GM19455 (cell line): ENCODE measurements around the gene GATAD2B.
A peak's percentile ranks its signal among the peaks of the same experiment; 100 is the strongest.

Source experiments
- ATAC-seq: cut with Tn5 transposase; IDR thresholded peaks from one replicate; pipeline ENCODE4 v1.9.1; 2021; ENCODE audit not compliant: unreplicated experiment

GATAD2B gene

DNA sequence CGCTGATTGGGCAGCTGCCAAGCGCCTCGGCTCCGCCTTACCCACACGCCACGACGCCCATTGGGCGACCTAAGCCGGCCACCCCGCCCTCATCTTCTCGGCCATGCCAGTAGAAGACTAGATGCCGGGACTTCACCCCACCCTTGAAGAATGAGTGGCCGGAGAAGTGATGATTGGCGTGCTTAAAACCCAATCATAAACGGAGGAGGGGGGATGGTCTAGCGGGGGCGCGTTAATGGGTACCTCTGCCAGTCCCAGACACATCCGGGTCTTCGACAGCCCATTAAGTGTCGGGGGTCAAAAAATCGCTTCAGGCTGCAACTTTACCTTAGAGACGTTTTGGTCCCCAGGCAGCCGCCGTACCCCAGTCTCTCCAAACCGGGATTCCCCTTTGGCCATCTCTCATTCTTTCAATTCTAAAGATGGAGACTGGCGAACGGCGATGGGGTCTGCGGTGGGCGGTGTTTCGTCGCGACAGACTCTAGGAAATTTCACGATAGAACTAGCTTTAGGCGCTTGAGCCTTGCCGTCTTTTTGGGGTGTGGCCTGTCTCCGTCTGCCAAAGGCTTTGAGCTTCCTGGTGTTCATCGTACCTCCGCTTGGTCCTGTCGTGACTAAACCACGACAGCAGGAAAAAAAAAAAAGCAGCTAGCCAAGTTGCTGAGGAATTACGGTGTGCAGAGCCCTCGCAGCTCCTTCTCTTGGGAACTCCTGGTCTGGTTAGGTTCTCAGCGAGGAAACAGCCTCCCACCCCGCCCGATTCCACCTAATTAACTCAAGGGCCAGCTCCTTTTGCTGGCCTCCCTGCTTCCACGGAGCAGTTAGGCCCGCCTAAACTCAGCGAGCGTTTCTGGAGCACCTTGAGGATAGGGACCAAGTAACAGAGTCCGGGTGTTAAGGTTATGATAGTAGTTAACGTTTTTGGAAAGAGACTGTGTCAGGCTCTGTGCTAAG lies at the start of gene GATAD2B:
Gene GATAD2B (minus strand): TSS at position 1 of the 954 bp plus-strand sequence. CDS start 94,625 bp downstream, outside the sequence.
- ATAC-seq, result peak; percentile 94

DNA sequence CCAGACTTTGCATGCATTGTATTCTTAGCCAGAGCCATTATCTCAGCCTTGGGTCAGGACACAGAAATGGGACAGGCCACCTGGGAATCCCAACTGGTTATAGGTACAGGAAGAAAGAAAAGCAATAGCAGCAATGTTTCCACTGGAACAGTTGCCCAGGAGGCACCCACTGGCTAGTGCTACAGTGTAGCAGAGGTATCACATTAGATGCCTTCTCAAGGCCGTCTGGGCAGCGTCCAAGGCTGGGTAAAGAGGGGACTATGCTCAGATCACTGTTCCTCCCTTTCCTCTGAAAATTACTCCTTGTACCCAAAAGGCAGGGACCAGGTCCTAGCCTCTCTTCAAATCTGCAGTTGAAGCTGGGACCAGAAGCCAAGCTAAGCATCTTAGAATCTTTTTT lies 47.6 kb upstream of the GATAD2B start:
- no peak for ATAC-seq

DNA sequence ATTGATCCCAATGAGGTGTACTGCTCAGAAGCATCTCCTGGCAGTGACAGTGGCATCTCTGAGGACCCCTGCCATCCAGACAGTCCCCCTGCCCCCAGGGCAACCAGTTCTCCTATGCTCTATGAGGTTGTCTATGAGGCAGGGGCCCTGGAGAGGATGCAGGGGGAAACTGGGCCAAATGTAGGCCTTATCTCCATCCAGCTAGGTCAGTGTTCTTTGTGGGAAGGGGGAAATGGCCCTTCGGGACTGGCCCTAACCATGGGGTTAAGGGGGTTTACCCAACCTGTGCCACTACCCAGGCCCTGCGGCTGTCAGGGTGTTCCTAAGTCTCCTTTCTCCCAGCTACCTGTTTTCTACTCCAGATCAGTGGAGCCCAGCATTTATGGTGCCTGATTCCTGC lies 46.2 kb upstream of the GATAD2B start:
- ATAC-seq, result no peak

DNA sequence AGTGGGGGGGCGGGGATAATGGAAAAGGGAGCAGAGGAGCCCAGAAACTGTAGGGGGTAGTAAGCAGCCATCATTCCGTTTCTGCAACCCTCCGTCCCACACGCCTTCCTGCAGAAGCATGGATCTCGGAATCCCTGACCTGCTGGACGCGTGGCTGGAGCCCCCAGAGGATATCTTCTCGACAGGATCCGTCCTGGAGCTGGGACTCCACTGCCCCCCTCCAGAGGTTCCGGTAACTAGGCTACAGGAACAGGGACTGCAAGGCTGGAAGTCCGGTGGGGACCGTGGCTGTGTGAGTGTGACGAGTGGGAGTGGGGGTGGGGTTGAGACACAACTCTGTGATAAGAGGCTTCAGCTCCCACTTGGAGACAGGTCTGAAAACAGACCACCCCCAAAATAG lies 45.6 kb upstream of the GATAD2B start:
- no peak for ATAC-seq

DNA sequence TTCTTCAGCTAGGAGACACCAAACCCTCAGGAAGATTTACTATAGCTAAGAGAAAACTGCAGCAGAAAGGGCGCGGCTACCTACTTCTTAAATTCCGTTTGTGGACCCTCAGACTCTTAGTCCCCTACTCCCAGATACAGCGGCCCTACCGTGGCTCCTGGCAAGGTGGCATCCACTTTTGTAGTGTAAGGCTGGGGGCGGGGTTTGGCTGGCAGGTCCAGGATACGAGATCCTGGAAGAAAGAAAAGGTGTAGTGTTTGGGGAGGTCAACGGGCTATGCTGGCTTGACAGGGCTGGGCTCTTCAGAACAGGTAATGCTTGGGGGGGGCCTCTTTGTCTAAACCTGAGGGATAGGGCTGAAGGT lies 45.2 kb upstream of the GATAD2B start:
- ATAC-seq, result no peak

DNA sequence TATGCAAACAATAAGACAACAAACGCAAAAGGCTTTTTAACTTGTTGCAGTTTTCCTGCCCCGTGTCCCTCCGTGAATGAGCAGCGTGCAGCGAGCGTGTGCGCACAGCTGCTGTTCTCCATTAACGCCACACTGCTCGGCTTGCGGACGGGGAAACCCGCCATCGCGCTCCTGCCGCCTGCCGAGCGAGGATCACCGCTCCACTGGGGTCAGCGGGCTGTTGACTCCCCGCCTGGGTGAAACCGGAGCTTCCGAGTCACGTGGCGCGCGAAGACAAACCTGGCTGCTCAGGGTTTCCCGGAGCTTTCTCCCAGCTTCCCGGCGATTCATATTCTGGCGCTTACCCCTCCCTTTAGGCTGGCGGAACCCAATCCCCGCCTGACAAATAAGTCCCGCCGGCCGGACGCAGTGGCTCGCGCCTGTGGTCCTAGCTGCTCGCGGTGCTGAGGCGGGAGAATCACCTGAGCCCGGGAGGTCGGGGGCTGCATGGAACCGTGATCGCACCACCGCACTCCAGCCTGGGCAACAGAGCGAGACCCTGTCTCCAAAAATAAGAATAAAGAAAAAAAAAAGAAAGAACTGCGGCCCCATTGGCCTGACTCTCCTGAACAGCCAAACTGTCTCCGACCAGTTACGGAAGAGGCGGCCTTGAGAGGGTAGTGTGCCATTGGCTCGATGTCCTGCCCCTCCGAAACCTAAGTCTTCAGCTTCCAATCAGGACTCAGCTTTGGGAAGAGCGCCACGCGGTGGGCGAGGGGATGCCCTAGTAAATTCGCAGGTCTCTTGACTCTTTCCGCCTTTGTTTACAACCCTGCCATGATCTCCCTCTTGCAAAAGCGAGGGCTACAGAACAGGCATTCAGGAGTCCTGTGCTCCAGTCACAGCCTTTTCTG lies 44.6 kb upstream of the GATAD2B start, which contains the start of gene CREB3L4:
Gene CREB3L4 (plus strand): TSS at position 796 of the 893 bp plus-strand sequence. CDS start 624 bp downstream, outside the sequence.
- ATAC-seq, result peak; percentile 73

DNA sequence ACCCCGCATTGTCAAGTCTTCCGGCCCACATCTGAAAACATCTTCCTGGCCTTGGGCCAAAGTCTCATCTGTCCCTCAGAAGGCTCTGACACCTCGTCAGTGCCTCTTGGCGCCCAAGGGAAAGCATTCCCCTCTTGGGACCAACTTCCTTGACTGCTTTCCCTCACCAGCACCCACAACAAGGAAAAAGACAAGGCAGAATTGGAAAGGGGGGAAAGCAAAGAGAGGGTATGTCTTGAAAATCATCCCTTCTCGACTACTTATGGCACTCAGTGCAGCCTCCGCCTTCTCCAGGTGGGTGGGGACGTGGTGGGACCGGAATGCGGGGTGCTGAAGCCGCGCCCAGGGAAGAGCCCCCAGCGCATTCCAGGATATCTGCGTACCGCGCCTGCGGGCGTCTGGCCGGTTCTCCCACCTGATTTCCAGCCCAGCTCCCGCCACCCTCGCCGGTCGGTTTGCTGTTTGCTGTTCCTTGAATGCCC lies 41.1 kb upstream of the GATAD2B start:
- no peak for ATAC-seq

DNA sequence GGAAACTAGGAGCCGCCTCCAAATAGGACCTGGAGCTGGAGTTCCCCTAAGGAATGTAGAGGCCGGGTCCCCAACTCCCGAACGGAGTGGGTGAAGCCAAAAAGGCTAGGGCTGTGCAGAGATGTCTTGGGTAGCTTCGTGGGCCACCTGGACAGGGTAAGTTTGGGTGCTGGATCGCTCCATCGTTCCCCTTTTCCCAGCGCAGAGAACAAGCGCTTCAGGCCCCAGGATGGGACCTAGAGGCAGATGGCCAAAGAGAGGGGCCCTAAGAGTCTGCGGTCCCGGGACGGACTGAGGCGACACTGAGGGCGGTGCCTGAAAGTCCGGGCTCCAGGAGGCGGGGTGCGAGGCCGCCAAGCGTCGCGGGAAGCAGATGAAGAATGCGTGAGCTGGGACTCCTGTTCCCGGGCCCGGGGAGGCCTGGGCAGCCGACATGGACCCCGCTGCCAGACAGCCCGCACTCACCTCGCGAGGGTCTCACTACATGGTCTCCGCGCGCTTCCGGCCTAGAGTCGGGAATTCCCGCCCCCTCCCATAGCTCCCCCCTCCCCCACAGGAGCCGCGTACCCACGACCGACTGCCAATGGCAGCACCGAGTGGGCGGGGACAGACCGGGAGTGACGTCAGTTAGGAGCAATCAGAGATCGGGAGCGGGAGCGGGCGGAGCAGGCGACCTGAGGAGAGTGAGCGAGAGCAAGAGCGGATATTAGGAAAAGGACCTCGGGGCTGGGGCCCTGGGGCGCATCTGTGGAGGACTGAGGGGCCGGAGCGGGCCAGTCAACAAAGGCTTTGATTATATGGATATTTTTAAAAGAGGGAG lies 40.5 kb upstream of the GATAD2B start, which contains the start of gene SLC39A1:
Gene SLC39A1 (minus strand): TSS at position 508 of the 820 bp plus-strand sequence. CDS start 822 bp downstream, outside the sequence.
- peak; percentile 46 for ATAC-seq

DNA sequence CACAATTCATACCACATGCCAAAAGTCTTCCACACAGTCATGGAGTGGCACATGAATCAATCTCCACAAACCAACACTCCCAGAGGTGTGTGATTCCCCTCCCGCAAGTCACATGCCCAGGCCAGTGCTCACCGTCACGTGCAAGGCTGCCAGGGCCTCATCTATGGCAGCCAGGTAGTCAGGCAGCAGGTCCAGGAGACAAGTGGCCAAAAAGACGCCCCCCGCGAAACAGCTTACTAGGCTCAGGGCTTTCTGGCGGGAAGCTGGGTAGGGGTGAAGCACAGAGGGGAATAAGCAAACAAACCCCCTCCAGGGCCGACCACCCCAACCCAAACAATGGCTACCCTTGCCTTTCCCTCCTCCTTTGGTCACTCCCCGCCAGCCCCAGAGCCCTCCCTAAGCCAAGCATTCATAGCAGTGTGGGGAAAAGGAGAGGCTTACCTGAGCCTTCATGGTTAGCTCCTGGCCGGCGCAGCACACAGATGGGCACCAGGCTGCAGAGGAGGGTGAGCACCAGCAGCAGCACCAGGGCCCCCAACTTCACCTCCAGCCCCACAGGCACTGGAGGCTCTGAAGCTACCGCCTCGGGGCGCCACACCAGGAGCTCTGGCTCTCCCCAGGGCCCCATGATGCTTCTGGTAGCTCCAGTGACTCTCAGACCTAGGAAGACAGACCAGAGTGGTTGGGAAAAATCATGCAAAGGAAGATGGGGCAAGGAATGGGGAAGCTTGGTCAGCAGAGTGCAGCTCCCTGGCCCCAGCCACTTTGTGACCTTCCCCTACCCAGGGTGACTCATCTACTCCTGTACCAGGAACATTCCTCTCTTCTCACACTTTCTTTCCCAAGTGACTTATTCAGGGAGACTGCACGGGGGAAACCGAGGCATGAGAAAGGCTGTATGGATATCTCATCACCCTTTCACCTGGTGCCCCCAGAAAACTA lies 39.6 kb upstream of the GATAD2B start:
- ATAC-seq, result no peak

DNA sequence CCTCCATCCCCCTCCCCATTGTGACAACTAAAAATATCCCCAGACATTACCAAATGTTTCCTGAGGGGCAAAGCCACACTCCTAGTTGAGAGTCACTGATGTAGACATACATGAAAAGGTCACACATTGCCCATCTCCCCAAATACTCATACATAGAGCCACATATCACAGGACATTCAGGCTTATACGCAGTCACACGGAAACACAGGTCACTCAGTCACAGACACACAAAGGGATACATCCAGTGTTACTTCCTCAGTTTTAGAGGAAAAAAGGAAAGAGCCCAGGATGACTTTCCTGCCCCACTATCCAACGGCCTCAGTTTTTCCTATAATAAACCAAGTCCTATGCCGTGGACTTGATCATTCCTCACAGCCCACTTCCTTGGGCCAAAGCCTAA lies 38.6 kb upstream of the GATAD2B start:
- no peak for ATAC-seq

DNA sequence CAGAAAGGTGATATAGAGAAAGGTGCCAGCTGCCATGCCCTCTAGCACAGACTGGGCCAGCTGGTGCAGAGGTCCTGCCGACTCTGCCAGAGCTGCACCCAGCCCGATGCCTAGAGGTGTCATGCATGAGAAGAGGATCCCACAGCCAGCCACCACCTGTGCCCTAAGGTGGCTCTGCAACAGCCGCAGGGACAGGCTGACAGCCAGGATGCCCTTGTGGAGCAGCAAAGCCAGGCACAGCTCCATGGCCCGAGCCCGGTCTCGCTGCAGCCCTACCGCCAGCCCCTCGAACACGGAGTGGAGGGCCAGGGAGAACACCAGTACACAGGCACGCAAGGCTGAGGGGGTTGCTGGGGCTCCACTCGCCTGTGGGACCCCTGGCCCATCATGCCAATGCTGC lies 37.4 kb upstream of the GATAD2B start:
- ATAC-seq, result no peak

DNA sequence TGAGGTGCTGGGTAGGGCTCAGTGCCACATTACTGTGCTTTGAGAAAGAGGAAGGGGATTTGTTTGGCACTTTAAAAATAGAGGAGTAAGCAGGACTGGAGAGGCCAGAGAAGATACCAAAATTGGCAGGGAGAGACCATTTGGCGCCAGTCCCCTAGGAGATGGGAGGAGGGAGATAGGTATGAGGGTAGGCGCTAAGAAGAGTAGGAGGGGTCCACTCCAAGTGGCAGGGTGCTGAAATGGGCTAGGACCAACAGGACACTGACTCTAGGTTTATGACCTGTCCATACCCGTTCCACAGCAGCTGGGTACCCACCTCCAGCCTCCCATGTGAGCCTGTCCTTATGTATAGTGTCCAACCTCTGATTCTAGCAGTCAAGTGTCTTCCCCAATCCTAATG lies 36.7 kb upstream of the GATAD2B start:
- no peak for ATAC-seq

DNA sequence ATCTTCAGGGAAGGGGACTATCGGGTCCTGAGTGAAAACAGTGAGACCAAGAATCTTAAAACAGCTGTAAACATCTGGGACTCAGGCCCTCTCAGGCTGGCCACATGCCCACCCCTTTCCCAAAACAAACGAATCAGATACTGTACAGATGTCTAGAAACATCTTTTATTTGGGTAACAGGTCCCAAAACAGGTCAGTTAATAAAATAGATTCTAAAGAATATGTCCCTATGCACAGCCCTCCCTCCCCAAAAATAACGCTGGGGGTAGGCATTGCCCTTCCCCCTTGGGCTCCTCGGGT lies 36.1 kb upstream of the GATAD2B start:
- no peak for ATAC-seq

DNA sequence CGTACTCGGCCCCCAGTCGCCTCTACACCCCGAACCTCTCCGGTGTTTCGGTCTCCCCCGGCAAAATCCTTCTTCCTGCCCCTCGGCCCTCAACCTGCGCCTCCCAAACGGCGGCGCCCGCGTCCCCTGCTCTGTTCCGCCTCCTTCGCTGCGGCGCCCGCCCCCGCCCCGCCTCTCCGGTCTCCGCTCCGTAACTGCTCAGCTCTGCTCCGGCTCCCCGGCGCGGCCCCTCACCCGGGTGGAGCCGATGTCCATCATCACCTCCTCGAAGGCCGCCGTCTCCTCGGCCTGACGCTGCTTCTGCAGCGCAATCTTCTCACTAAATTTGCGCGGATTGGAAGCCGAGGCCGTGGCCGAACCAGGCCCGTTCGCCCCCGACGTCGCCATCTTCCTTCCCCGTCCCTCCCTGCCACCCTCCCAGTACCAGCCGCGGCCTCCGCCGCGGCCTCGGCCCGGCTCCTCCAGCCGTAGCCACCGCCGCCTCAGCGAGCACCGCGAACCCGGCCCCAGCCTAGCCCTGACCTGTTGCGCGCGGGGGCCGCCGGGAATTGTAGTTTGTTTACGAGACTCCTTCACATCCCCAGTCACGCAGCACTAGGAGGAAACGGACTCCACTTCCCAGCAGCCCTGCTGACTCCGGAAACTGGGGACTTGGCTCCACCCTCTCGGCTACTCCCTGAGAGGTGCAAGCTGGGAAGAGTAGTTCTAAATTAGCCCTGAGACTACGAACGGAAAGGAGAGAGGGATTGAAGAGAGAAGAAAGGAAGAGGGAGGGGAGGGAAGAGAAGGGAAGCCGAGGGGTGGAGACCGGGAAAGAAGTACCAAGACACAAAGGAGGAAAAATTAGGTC lies 35.6 kb upstream of the GATAD2B start, which contains the start of gene CRTC2:
Gene CRTC2 (minus strand): TSS at position 502 of the 850 bp plus-strand sequence. CDS start 115 bp downstream, at position 387.
- ATAC-seq, result peak; percentile 69

DNA sequence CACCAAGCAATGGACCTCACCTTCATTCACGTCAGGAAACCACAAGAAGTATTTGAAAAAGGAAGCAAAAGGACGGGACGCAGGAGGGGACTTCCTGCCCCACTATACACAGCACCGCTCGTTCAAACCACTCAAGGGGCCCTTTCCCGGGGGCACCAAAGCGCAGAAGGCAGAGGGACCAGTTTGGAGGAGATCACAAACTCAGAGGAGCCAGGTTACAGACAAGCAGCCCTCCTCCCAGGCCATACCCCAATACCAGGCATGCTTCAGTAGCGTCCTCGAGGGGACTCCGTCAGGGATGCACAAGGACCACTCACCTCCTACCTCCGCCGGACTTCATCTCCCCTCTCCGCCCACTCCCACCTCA lies 35.0 kb upstream of the GATAD2B start:
- ATAC-seq, result peak; percentile 7

DNA sequence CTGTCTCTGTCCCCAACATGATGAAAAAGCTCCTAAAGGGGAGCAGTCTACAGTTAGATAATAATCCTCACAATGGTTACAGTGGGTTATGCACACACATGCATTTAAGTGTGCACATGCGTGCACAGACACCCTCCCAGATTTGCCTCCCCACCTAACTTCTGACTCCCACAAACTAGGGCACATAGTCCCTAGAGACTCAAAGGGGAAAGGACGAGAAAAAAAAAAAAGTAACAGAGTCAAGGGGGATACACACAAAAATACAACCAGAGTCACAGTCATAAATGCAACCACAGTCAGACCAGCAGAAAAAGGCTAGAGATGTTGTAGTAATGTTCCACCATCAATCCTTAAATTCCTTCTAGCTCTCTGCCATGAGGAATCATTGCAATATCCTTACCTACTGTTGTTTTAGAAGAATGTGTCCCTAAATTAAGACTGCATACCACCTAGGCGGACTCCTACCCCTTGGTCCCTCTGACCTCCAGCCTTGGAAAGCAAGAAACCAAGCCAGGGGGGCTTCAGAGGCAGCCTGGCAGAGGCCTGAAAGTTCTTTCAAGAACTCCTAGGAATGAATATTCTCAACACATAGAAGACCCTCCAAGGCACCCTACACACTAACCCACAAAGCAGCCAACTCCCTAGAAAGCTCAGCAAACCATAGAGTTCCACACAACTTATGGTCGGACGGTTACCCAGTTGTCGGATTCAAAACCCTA lies 34.4 kb upstream of the GATAD2B start:
- ATAC-seq, result no peak

DNA sequence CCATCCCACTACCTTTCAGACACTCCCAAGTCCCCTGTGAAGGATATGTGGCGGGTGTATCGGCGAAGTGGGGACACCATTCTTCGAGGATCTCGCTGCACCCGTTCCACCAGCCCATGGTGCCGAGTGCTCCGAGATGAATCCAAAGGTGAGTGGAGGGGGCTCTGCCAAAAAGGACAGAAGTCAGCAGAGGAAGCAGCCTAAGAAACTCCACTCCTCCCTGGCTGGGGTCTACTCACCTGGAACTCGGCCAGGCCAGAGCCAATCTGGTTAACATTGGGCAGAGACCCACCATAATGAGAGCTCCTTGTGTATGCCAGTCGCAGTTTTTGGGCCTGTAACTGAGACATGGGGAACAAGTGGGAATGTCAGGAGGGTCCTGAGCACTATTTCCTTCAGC lies 32.1 kb upstream of the GATAD2B start:
- no peak for ATAC-seq

DNA sequence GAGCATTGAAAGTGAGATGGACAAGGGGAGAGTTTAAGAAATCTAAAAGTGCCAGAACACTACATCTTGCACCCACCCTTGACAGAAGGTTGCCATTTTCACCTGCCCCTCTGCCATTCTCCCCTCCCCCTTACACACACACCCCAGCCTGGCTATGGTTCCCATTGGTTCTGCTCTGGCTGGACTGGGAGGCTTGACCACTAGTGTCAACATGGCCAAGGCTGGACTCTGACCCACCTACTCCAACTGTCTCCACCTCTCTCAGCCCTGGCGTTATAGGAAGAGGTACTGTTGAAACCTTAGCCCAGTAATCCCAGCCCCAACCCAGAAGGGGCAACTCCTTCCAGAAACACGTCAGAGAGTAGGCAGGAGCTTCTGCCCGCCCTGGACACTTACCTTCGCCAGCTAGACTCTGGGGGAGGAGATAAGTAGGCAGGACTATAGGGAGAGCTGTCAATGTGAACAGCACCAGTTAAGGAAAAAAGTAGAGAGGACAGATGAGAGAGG lies 31.1 kb upstream of the GATAD2B start:
- no peak for ATAC-seq
